Neural cell (in vitro differentiated cells): ENCODE measurements around the gene CBLB. TPM values are rescaled to one million over a fixed set of nuclear protein-coding genes. Genes with fewer than 3 reads are reported as not detected.

ENCODE experiments used
- H2AFZ ChIP-seq: fragments of 200-600, 300-800 bp; sonication (generic), shearing (Covaris generic); 2 replicates; pipeline ENCODE4 v1.6.0; 2014; ENCODE audit warnings: low read depth, mild to moderate bottlenecking, antibody characterized with exemption, low read length, moderate library complexity
- H3F3A ChIP-seq: fragments of 200-600 bp; shearing (Covaris generic); 2 replicates; pipeline ENCODE4 v1.6.1; 2016; ENCODE audit warnings: mild to moderate bottlenecking, moderate library complexity, mixed read lengths, antibody characterized with exemption, low read length; ENCODE audit not compliant: insufficient read depth, poor library complexity, severe bottlenecking
- H3K27ac ChIP-seq: fragments of 200-600, 300-800 bp; sonication (generic), shearing (Covaris generic); 2 replicates; pipeline ENCODE4 v1.5.1; 2014; ENCODE audit warnings: mild to moderate bottlenecking, low read length, moderate library complexity
- H3K27me3 ChIP-seq: fragments of 300-800, 200-600 bp; sonication (generic), shearing (Covaris generic); 2 replicates; pipeline ENCODE4 v1.6.0; 2014; ENCODE audit warnings: mild to moderate bottlenecking, low read depth, low read length, moderate library complexity; ENCODE audit not compliant: insufficient read depth
- H3K36me3 ChIP-seq: fragments of 300-800, 200-600 bp; sonication (generic), shearing (Covaris generic); 2 replicates; pipeline ENCODE4 v1.5.1; 2014; ENCODE audit warnings: mild to moderate bottlenecking, antibody characterized with exemption, low read length, moderate library complexity; ENCODE audit not compliant: insufficient read depth
- H3K4me2 ChIP-seq: fragments of 300-800, 200-600 bp; sonication (generic), shearing (Covaris generic); 2 replicates; pipeline ENCODE4 v1.6.0; 2014; ENCODE audit warnings: mild to moderate bottlenecking, low read length
- H3K4me3 ChIP-seq: fragments of 300-800, 200-600 bp; sonication (generic), shearing (Covaris generic); 2 replicates; pipeline ENCODE4 v1.5.1; 2014; ENCODE audit warnings: mild to moderate bottlenecking, low read length, moderate library complexity
- H3K79me2 ChIP-seq: fragments of 200-600 bp; shearing (Covaris generic); replicated peaks from 2 replicates; pipeline ENCODE4 v1.6.0; 2014; ENCODE audit warnings: mild to moderate bottlenecking, low read length, moderate library complexity; ENCODE audit not compliant: insufficient read depth
- H3K9ac ChIP-seq: fragments of 300-800, 200-600 bp; sonication (generic), shearing (Covaris generic); 2 replicates; pipeline ENCODE4 v1.6.1; 2016; ENCODE audit warnings: mild to moderate bottlenecking, low read length, mixed read lengths
- H3K9me2 ChIP-seq: fragments of 200-600 bp; shearing (Covaris generic); 2 replicates; pipeline ENCODE4 v1.6.1; 2016; ENCODE audit warnings: mild to moderate bottlenecking, low read length, mixed read lengths; ENCODE audit not compliant: insufficient read depth
- H3K9me3 ChIP-seq: fragments of 200-600, 300-800 bp; sonication (generic), shearing (Covaris generic); 2 replicates; pipeline ENCODE4 v1.6.1; 2016; ENCODE audit warnings: mild to moderate bottlenecking, mixed run types, low read length, moderate library complexity, mixed read lengths
- H4K20me1 ChIP-seq: fragments of 200-600 bp; shearing (Covaris generic); 2 replicates; pipeline ENCODE4 v1.6.1; 2016; ENCODE audit warnings: mild to moderate bottlenecking, mixed run types; ENCODE audit not compliant: insufficient read depth
- EP300 ChIP-seq: fragments of 450-650 bp; conservative IDR thresholded peaks from 2 replicates; pipeline ENCODE4 v1.6.1; 2014; ENCODE audit warnings: antibody characterized with exemption, mild to moderate bottlenecking, moderate library complexity; ENCODE audit not compliant: poor library complexity, severe bottlenecking
- EZH2 ChIP-seq: fragments of 200-600, 300-800 bp; shearing (Covaris generic), sonication (generic); IDR thresholded peaks from 2 replicates; pipeline ENCODE4 v1.6.1; 2014; ENCODE audit warnings: antibody characterized with exemption, low read length, borderline replicate concordance, mild to moderate bottlenecking; ENCODE audit not compliant: insufficient read depth, poor library complexity, severe bottlenecking
- MXI1 ChIP-seq: fragments of 450-650 bp; conservative IDR thresholded peaks from 2 replicates; pipeline ENCODE4 v1.6.1; 2014; ENCODE audit warnings: antibody characterized with exemption, mild to moderate bottlenecking; ENCODE audit not compliant: poor library complexity, severe bottlenecking
- POLR2AphosphoS5 ChIP-seq: IDR thresholded peaks from 2 replicates; pipeline ENCODE4 v1.6.1; 2012
- RAD21 ChIP-seq: fragments of 450-650 bp; conservative IDR thresholded peaks from 2 replicates; pipeline ENCODE4 v1.6.1; 2014; ENCODE audit warnings: antibody characterized with exemption, mild to moderate bottlenecking, moderate library complexity
- SMC3 ChIP-seq: fragments of 450-650 bp; conservative IDR thresholded peaks from 2 replicates; pipeline ENCODE4 v1.6.1; 2014; ENCODE audit warnings: antibody characterized with exemption, mild to moderate bottlenecking, moderate library complexity; ENCODE audit not compliant: poor library complexity
- TAF1 ChIP-seq: IDR thresholded peaks from 2 replicates; pipeline ENCODE4 v1.6.1; 2012; ENCODE audit warnings: low read depth
- polyA plus RNA-seq: library from polyadenylated mRNA; depleted of rRNA; stranded (reverse); fragments of >200 nt; gene quantifications from 2 replicates; pipeline ENCODE4 v1.2.3, GENCODE V29; 2014
- TF ChIP-seq, protein P1 (sequence below): IDR thresholded peaks from 2 replicates; pipeline ENCODE4 v1.6.1; 2012; ENCODE audit warnings: borderline replicate concordance
- TF ChIP-seq, protein P2 (sequence below): fragments of 450-650 bp; IDR thresholded peaks from 2 replicates; pipeline ENCODE4 v1.5.1; 2014; ENCODE audit warnings: antibody characterized with exemption, mild to moderate bottlenecking, moderate library complexity; ENCODE audit not compliant: poor library complexity, severe bottlenecking

Gene CBLB
- polyA plus RNA-seq, 1 donor from 2014 or later: 36.4 TPM

DNA sequence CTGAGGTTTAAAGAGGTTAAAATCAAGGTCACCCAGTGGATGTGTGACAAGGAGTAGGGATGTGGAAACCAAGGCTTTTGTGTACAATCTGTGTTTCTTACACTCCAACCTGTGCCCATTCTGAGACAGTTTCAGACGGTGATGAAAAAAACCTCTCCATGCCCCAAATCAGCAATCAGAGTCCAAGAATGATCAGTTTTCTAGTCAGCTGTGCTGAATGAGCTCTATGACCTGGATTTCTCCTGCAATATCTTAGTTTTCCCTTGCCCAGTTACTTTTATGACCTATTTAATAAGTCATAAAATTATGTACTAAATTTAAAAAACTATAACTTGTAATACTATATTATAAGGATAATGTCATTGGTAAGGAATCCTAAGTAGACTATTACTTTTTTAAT, 37.5 kb upstream of the CBLB start:
- H3K9me2 ChIP-seq: no peaks in the 10 kb centered on the region
- no peaks in the 10 kb centered on the region for H3K79me2 ChIP-seq
- no peaks in the 10 kb centered on the region for H3F3A ChIP-seq
- no peak overlapping the region for H3K4me3 ChIP-seq
- no peak overlapping the region for H3K4me2 ChIP-seq
- no peaks in the 10 kb centered on the region for H3K27me3 ChIP-seq
- H3K9me3 ChIP-seq: no peaks in the 10 kb centered on the region
- no peaks in the 10 kb centered on the region for H4K20me1 ChIP-seq
- H3K9ac ChIP-seq: no peak overlapping the region
- no peak overlapping the region for H2AFZ ChIP-seq
- no peak overlapping the region for H3K27ac ChIP-seq
- TF ChIP-seq POLR2AphosphoS5 (no peak), MXI1 (no peak), TAF1 (no peak), SMC3 (no peak), EZH2 (no peak), EP300 (no peak), RAD21 (no peak)
- TF ChIP-seq, protein P1, sequence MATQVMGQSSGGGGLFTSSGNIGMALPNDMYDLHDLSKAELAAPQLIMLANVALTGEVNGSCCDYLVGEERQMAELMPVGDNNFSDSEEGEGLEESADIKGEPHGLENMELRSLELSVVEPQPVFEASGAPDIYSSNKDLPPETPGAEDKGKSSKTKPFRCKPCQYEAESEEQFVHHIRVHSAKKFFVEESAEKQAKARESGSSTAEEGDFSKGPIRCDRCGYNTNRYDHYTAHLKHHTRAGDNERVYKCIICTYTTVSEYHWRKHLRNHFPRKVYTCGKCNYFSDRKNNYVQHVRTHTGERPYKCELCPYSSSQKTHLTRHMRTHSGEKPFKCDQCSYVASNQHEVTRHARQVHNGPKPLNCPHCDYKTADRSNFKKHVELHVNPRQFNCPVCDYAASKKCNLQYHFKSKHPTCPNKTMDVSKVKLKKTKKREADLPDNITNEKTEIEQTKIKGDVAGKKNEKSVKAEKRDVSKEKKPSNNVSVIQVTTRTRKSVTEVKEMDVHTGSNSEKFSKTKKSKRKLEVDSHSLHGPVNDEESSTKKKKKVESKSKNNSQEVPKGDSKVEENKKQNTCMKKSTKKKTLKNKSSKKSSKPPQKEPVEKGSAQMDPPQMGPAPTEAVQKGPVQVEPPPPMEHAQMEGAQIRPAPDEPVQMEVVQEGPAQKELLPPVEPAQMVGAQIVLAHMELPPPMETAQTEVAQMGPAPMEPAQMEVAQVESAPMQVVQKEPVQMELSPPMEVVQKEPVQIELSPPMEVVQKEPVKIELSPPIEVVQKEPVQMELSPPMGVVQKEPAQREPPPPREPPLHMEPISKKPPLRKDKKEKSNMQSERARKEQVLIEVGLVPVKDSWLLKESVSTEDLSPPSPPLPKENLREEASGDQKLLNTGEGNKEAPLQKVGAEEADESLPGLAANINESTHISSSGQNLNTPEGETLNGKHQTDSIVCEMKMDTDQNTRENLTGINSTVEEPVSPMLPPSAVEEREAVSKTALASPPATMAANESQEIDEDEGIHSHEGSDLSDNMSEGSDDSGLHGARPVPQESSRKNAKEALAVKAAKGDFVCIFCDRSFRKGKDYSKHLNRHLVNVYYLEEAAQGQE: no peak
- TF ChIP-seq, protein P2, sequence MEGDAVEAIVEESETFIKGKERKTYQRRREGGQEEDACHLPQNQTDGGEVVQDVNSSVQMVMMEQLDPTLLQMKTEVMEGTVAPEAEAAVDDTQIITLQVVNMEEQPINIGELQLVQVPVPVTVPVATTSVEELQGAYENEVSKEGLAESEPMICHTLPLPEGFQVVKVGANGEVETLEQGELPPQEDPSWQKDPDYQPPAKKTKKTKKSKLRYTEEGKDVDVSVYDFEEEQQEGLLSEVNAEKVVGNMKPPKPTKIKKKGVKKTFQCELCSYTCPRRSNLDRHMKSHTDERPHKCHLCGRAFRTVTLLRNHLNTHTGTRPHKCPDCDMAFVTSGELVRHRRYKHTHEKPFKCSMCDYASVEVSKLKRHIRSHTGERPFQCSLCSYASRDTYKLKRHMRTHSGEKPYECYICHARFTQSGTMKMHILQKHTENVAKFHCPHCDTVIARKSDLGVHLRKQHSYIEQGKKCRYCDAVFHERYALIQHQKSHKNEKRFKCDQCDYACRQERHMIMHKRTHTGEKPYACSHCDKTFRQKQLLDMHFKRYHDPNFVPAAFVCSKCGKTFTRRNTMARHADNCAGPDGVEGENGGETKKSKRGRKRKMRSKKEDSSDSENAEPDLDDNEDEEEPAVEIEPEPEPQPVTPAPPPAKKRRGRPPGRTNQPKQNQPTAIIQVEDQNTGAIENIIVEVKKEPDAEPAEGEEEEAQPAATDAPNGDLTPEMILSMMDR: no peak
- H3K36me3 ChIP-seq: no peaks in the 10 kb centered on the region

DNA sequence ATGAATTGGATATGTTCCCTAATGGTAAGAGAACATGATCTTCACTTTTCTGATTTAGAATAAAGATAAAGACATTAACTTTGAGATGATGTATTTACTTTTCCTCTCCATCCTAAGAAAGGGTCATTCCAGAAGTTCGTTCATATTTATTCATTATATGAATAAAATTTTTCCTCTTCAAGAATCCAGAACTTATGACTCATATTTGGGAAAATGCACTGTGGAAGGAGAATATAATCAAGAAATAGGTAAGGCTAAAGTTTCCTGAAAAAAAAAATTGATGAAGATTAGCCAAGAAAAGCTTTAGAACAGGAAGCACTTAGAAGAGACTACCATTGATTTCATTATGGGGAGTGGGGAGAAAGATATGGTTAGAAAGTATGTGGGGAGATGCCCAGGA, 36.5 kb upstream of the CBLB start:
- H3K9me2 ChIP-seq: no peaks in the 10 kb centered on the region
- no peaks in the 10 kb centered on the region for H4K20me1 ChIP-seq
- no peaks in the 10 kb centered on the region for H3K36me3 ChIP-seq
- TF ChIP-seq, protein P1: no peak
- TF ChIP-seq POLR2AphosphoS5: no peak
- TF ChIP-seq MXI1: no peak
- no peak for TF ChIP-seq RAD21
- TF ChIP-seq, protein P2: no peak
- no peak for TF ChIP-seq EP300
- no peaks in the 10 kb centered on the region for H3K79me2 ChIP-seq
- no peak overlapping the region for H3K27ac ChIP-seq
- H3K9me3 ChIP-seq: no peaks in the 10 kb centered on the region
- H3F3A ChIP-seq: no peaks in the 10 kb centered on the region
- H3K27me3 ChIP-seq: no peaks in the 10 kb centered on the region
- no peak overlapping the region for H2AFZ ChIP-seq
- H3K9ac ChIP-seq: no peak overlapping the region
- H3K4me2 ChIP-seq: no peak overlapping the region
- no peak overlapping the region for H3K4me3 ChIP-seq
